ENCODE data around the gene SMIM8. TPM values are rescaled to one million over a fixed set of nuclear protein-coding genes. Genes with fewer than 3 reads are reported as not detected.
"Not testable (repeated sequence)": the region's sequence is repeated elsewhere in the genome, so short reads cannot be mapped to it uniquely, and the experiment has no call there.

The SMIM8 gene
- total RNA-seq, 3 donors from 2014 or later (not counting 1 experiment from before 2014, with no cell fraction given) = 8.0 to 11.1 (median 9.5) TPM

- Mint-ChIP-seq H3K27ac (no peak overlapping the region), H3K4me3 (no peak overlapping the region), H3K36me3 (no peaks in the 10 kb centered on the region), H3K9me3 (no peaks in the 10 kb centered on the region), H3K4me1 (no peaks in the 10 kb centered on the region), H3K27me3 (ENCODE audit: low read depth in 2 of 2) (peaks cover 16 to 54% of the 10 kb centered on the region in 2 donors)
- no peaks in the 10 kb centered on the region for H3K9me3 ChIP-seq (ENCODE audit: control insufficient read depth, insufficient read depth, low read length)
- H3K27ac ChIP-seq (ENCODE audit: low read length) = no peak overlapping the region
- no peak for DNase-seq
- no peak for ATAC-seq
- H3K27me3 ChIP-seq (ENCODE audit: control insufficient read depth, insufficient read depth, low read length) = peaks cover 4% of the 10 kb centered on the region
- H3K4me3 ChIP-seq (ENCODE audit: low read length) = no peak overlapping the region
- TF ChIP-seq CTCF (IDR thresholded peaks at IDR 0.05) = no peak
- WGBS (ENCODE audit: insufficient coverage) = 89% methylated on average over 4 of the region's 4 CpGs
- intact Hi-C loops (cut with micrococcal nuclease) = no loop called here
- no peaks in the 10 kb centered on the region for H3K36me3 ChIP-seq (ENCODE audit: control insufficient read depth, insufficient read depth, low read length)
- no peaks in the 10 kb centered on the region for H3K4me1 ChIP-seq (ENCODE audit: control insufficient read depth, insufficient read depth, low read length)
Observed at GRCh38 chr6:87293526-87293925, 28.9 kb upstream of the SMIM8 start.

GRCh38 chr6:87297119-87297518, 25.3 kb upstream of the SMIM8 start:
- no peak for TF ChIP-seq CTCF (IDR thresholded peaks at IDR 0.05)
- Mint-ChIP-seq H3K4me3 (no peak overlapping the region), H3K36me3 (no peaks in the 10 kb centered on the region), H3K4me1 (no peaks in the 10 kb centered on the region), H3K9me3 (no peaks in the 10 kb centered on the region), H3K27ac (no peak overlapping the region), H3K27me3 (ENCODE audit: low read depth in 2 of 2) (peaks cover 28 to 61% of the 10 kb centered on the region in 2 donors)
- Histone ChIP-seq H3K36me3 (ENCODE audit: control insufficient read depth, insufficient read depth, low read length) (no peaks in the 10 kb centered on the region), H3K9me3 (ENCODE audit: control insufficient read depth, insufficient read depth, low read length) (no peaks in the 10 kb centered on the region), H3K27ac (ENCODE audit: low read length) (no peak overlapping the region), H3K4me3 (ENCODE audit: low read length) (no peak overlapping the region), H3K27me3 (ENCODE audit: control insufficient read depth, insufficient read depth, low read length) (peaks cover 4% of the 10 kb centered on the region), H3K4me1 (ENCODE audit: control insufficient read depth, insufficient read depth, low read length) (no peaks in the 10 kb centered on the region)
- no CpG with 5 or more reads among the region's 1 CpG for WGBS (ENCODE audit: insufficient coverage)
- DNase-seq = no peak
- no peak for ATAC-seq
- intact Hi-C loops (cut with micrococcal nuclease) = no loop called here

- H3K4me1 Mint-ChIP-seq; H3K36me3 ChIP-seq (ENCODE audit: control insufficient read depth, insufficient read depth, low read length); intact Hi-C loops (cut with micrococcal nuclease); H3K4me3 ChIP-seq (ENCODE audit: low read length); ATAC-seq; H3K9me3 Mint-ChIP-seq; H3K27ac Mint-ChIP-seq; DNase-seq; H3K4me1 ChIP-seq (ENCODE audit: control insufficient read depth, insufficient read depth, low read length); H3K27me3 ChIP-seq (ENCODE audit: control insufficient read depth, insufficient read depth, low read length); H3K36me3 Mint-ChIP-seq; H3K27ac ChIP-seq (ENCODE audit: low read length); H3K9me3 ChIP-seq (ENCODE audit: control insufficient read depth, insufficient read depth, low read length); H3K4me3 Mint-ChIP-seq: not testable (repeated sequence)
- peaks cover 25 to 51% of the 10 kb centered on the region in 2 donors for H3K27me3 Mint-ChIP-seq (ENCODE audit: low read depth in 2 of 2)
- WGBS (ENCODE audit: insufficient coverage) = 91% methylated on average over 9 of the region's 9 CpGs
Observed at GRCh38 chr6:87301277-87301676, 21.1 kb upstream of the SMIM8 start.

- H3K4me3 Mint-ChIP-seq = no peak overlapping the region
- H3K27ac Mint-ChIP-seq = no peak overlapping the region
- Histone ChIP-seq H3K4me3 (ENCODE audit: low read length) (no peak overlapping the region), H3K36me3 (ENCODE audit: control insufficient read depth, insufficient read depth, low read length) (no peaks in the 10 kb centered on the region), H3K9me3 (ENCODE audit: control insufficient read depth, insufficient read depth, low read length) (no peaks in the 10 kb centered on the region), H3K27me3 (ENCODE audit: control insufficient read depth, insufficient read depth, low read length) (no peaks in the 10 kb centered on the region), H3K4me1 (ENCODE audit: control insufficient read depth, insufficient read depth, low read length) (no peaks in the 10 kb centered on the region), H3K27ac (ENCODE audit: low read length) (no peak overlapping the region)
- 85% methylated on average over 4 of the region's 4 CpGs for WGBS (ENCODE audit: insufficient coverage)
- intact Hi-C loops (cut with micrococcal nuclease) = no loop called here
- ATAC-seq (no peak), DNase-seq (no peak)
- peaks cover 14 to 38% of the 10 kb centered on the region in 2 donors for H3K27me3 Mint-ChIP-seq (ENCODE audit: low read depth in 2 of 2)
- H3K4me1 Mint-ChIP-seq = no peaks in the 10 kb centered on the region
- no peaks in the 10 kb centered on the region for H3K36me3 Mint-ChIP-seq
- TF ChIP-seq CTCF (IDR thresholded peaks at IDR 0.05) = no peak
- H3K9me3 Mint-ChIP-seq = peaks cover 0 to 1% of the 10 kb centered on the region in 2 donors
Observed at GRCh38 chr6:87308970-87309369, 13.4 kb upstream of the SMIM8 start.

Measured in natural killer cell (primary cell).